CD14-positive monocyte (primary cell): Measurements from ENCODE around the gene ZBTB37. TPM values are rescaled to one million over a fixed set of nuclear protein-coding genes. Genes with fewer than 3 reads are reported as not detected.

Source experiments
- DNase-seq, 3 donors: peaks; one replicate each; pipeline ENCODE4 v3.0.0-alpha.2; 2011 to 2022
- H2AFZ ChIP-seq: 2 replicates; pipeline ENCODE4 v1.6.0; 2012; ENCODE audit warnings: mild to moderate bottlenecking, low read depth, low read length, inconsistent platforms; ENCODE audit not compliant: insufficient read depth, poor library complexity, severe bottlenecking
- H3K27ac ChIP-seq, 2 donors: 1 replicate in 1 of 2; 2 replicates in 1 of 2; pipeline ENCODE4 v1.5.1; 2012 to 2013; ENCODE audit warnings: low read length in 2 of 2, control low read depth in 1 of 2, inconsistent platforms in 1 of 2, low read depth in 1 of 2, mild to moderate bottlenecking in 1 of 2
- H3K27me3 ChIP-seq, 2 donors: one replicate each; pipeline versions ENCODE4 v1.6.0 to v1.6.1; 2011 to 2013; ENCODE audit warnings: low read length in 2 of 2; ENCODE audit not compliant: control insufficient read depth in 2 of 2, insufficient read depth in 2 of 2
- H3K36me3 ChIP-seq, 2 donors: replicated peaks in 1 of 2; 1 replicate in 1 of 2; 2 replicates in 1 of 2; pipeline versions ENCODE4 v1.5.1 to v1.6.1; 2012 to 2013; ENCODE audit warnings: low read length in 2 of 2, control low read depth in 1 of 2, inconsistent platforms in 1 of 2, mild to moderate bottlenecking in 1 of 2; ENCODE audit not compliant: insufficient read depth in 2 of 2, control insufficient read depth in 1 of 2
- H3K4me1 ChIP-seq, 2 donors: 1 replicate in 1 of 2; 2 replicates in 1 of 2; pipeline versions ENCODE4 v1.5.1 to v1.6.1; 2012 to 2013; ENCODE audit warnings: low read length in 2 of 2, control low read depth in 1 of 2, inconsistent platforms in 1 of 2, mild to moderate bottlenecking in 1 of 2, moderate library complexity in 1 of 2; ENCODE audit not compliant: insufficient read depth in 2 of 2, control insufficient read depth in 1 of 2
- H3K4me2 ChIP-seq: replicated peaks from 2 replicates; pipeline ENCODE3; 2012; ENCODE audit warnings: low read length, moderate library complexity, mild to moderate bottlenecking; ENCODE audit not compliant: poor library complexity, severe bottlenecking; ENCODE audit errors: extremely low read depth
- H3K4me3 ChIP-seq, 3 experiments: fragments of 200-600 bp in 1 of 3; sonication (generic) in 1 of 3; replicated peaks in 1 of 3; 1 replicate in 2 of 3; 2 replicates in 1 of 3; pipeline ENCODE4 v1.5.1; 2011 to 2013; ENCODE audit warnings: low read length in 3 of 3, mild to moderate bottlenecking in 3 of 3, control low read depth in 2 of 3, low read depth in 2 of 3, inconsistent platforms in 1 of 3, moderate library complexity in 1 of 3
- H3K79me2 ChIP-seq: 2 replicates; pipeline ENCODE4 v1.6.0; 2012; ENCODE audit warnings: mild to moderate bottlenecking, control low read depth, inconsistent platforms, low read length, moderate library complexity; ENCODE audit not compliant: insufficient read depth
- H3K9ac ChIP-seq: 2 replicates; pipeline ENCODE4 v1.6.0; 2017; ENCODE audit warnings: low read length, mild to moderate bottlenecking; ENCODE audit not compliant: insufficient read depth, poor library complexity, severe bottlenecking
- H3K9me3 ChIP-seq, 2 donors: replicated peaks in 1 of 2; 1 replicate in 1 of 2; 2 replicates in 1 of 2; pipeline versions ENCODE4 v1.5.1 to v1.6.1; 2012 to 2013; ENCODE audit warnings: low read length in 2 of 2, control low read depth in 1 of 2; ENCODE audit not compliant: control insufficient read depth in 1 of 2, insufficient read depth in 1 of 2
- H4K20me1 ChIP-seq: 2 replicates; pipeline ENCODE4 v1.6.0; 2012; ENCODE audit warnings: mild to moderate bottlenecking, low read length, control low read depth, moderate library complexity; ENCODE audit not compliant: insufficient read depth
- H3K27ac Mint-ChIP-seq, 7 donors: one replicate each; pipeline ENCODE4 v1.8.0; 2020; ENCODE audit warnings: mild to moderate bottlenecking in 7 of 7, mixed read lengths in 7 of 7, moderate library complexity in 6 of 7, inconsistent platforms in 2 of 7
- H3K27me3 Mint-ChIP-seq, 3 donors: one replicate each; pipeline ENCODE4 v1.8.0; 2021 to 2022; ENCODE audit warnings: low read depth in 3 of 3, mild to moderate bottlenecking in 3 of 3, mixed read lengths in 3 of 3, moderate library complexity in 3 of 3, inconsistent platforms in 1 of 3
- H3K36me3 Mint-ChIP-seq, 2 donors: one replicate each; pipeline ENCODE4 v1.8.0; 2020; ENCODE audit warnings: mixed read lengths in 2 of 2, inconsistent platforms in 1 of 2, mild to moderate bottlenecking in 1 of 2
- H3K4me1 Mint-ChIP-seq: one replicate; pipeline ENCODE4 v1.8.0; 2020; ENCODE audit warnings: mild to moderate bottlenecking, mixed read lengths
- H3K4me3 Mint-ChIP-seq, 2 donors: one replicate each; pipeline ENCODE4 v1.8.0; 2020; ENCODE audit warnings: mild to moderate bottlenecking in 2 of 2, mixed read lengths in 2 of 2, moderate library complexity in 1 of 2
- H3K9me3 Mint-ChIP-seq, 7 donors: one replicate each; pipeline ENCODE4 v1.8.0; 2020 to 2022; ENCODE audit warnings: mixed read lengths in 7 of 7, mild to moderate bottlenecking in 6 of 7, moderate library complexity in 6 of 7, inconsistent platforms in 2 of 7
- WGBS: methylation state at CpG from one replicate; pipeline ENCODE4 v1.1.5; 2013; ENCODE audit warnings: missing lambda C conversion rate; ENCODE audit not compliant: insufficient coverage; 5-methylcytosine and 5-hydroxymethylcytosine counted together
- intact Hi-C, 2 donors: fragments of 100-400 bp; cut with micrococcal nuclease; formaldehyde crosslinking; loops; one replicate each; pipeline versions ENCODE4 v1.15.0 to v1.15.1; 2023
- polyA plus RNA-seq, 3 donors: library from polyadenylated mRNA; depleted of rRNA in 1 of 3; unstranded in 2 of 3; stranded (reverse) in 1 of 3; fragments of 300-500 nt in 2 of 3; fragments of >200 nt in 1 of 3; fragmentation: Illumina TruSeq in 2 of 3; gene quantifications; 1 replicate in 2 of 3; 2 replicates in 1 of 3; pipeline ENCODE4 v1.2.3, GENCODE V29; 2012 to 2021
- TF ChIP-seq, protein P1 (sequence below): fragments of 200-600 bp; IDR thresholded peaks from one replicate; pipeline ENCODE4 v1.8.0; 2022; ENCODE audit warnings: antibody characterized with exemption, mild to moderate bottlenecking

Gene ZBTB37
- polyA plus RNA-seq, 3 donors = 0.87 to 4.1 (median 0.91) TPM

DNA sequence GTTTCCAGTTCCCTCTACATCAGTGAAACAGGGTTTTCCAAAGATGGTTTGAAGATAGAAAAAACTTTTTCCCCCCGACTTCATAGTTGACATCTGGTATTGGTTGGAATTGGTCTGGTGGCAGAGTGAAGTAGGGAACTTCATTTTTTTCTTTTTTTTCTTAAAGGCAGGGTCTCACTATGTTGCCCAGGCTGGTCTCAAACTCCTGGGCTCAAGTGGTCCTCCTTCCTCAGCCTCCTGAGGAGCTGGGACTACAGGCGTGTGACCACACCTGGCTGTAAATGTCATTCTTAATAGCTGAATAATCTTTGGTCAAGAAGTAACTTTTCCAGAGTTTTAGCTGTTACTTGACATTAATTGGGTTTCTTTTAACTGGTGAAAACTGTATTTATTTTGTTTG lies 21.7 kb downstream of the ZBTB37 start:
- Mint-ChIP-seq H3K27ac (no peak overlapping the region), H3K27me3 (peaks cover 0 to 2% (median 0%) of the 10 kb centered on the region in 3 donors), H3K4me3 (no peak overlapping the region), H3K36me3 (peaks cover 32 to 41% of the 10 kb centered on the region in 2 donors), H3K4me1 (peaks cover 4% of the 10 kb centered on the region), H3K9me3 (no peaks in the 10 kb centered on the region)
- Histone ChIP-seq H3K9me3 (no peaks in the 10 kb centered on the region), H3K4me1 (no peaks in the 10 kb centered on the region), H3K79me2 (no peaks in the 10 kb centered on the region), H3K27me3 (no peaks in the 10 kb centered on the region), H3K4me2 (no peak overlapping the region), H3K9ac (no peak overlapping the region), H3K27ac (no peak overlapping the region), H3K4me3 (no peak overlapping the region), H2AFZ (no peak overlapping the region), H3K36me3 (peaks cover 27 to 69% of the 10 kb centered on the region in 2 donors), H4K20me1 (peaks cover 4% of the 10 kb centered on the region)
- DNase-seq = no peak
- no CpG with 5 or more reads among the region's 2 CpGs for WGBS
- TF ChIP-seq, protein P1, sequence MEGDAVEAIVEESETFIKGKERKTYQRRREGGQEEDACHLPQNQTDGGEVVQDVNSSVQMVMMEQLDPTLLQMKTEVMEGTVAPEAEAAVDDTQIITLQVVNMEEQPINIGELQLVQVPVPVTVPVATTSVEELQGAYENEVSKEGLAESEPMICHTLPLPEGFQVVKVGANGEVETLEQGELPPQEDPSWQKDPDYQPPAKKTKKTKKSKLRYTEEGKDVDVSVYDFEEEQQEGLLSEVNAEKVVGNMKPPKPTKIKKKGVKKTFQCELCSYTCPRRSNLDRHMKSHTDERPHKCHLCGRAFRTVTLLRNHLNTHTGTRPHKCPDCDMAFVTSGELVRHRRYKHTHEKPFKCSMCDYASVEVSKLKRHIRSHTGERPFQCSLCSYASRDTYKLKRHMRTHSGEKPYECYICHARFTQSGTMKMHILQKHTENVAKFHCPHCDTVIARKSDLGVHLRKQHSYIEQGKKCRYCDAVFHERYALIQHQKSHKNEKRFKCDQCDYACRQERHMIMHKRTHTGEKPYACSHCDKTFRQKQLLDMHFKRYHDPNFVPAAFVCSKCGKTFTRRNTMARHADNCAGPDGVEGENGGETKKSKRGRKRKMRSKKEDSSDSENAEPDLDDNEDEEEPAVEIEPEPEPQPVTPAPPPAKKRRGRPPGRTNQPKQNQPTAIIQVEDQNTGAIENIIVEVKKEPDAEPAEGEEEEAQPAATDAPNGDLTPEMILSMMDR = no peak
- intact Hi-C loops = no loop called here

DNA sequence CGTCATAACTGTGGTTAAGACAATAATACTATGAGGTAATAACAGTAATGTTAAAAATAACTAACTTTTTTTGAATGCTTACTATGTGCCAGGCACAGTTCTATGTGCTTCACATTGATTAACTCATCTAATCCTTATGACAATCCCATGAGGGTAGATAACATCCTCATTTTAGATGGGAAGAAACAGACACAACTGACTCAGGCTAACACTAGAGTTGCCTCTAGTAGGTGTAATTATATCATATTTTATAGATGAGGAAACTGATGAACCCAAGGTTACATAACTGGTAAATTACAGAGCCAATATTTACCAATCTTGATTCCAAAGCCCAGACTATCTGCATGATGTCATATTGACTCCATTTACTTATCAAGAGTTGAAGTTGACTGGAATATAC lies 25.4 kb downstream of the ZBTB37 start:
- Histone ChIP-seq H3K27me3 (no peaks in the 10 kb centered on the region), H3K4me2 (no peak overlapping the region), H4K20me1 (peaks cover 4% of the 10 kb centered on the region), H3K4me1 (no peaks in the 10 kb centered on the region), H3K27ac (no peak overlapping the region), H3K36me3 (peaks cover 5 to 37% of the 10 kb centered on the region in 2 donors), H3K79me2 (no peaks in the 10 kb centered on the region), H2AFZ (no peak overlapping the region), H3K4me3 (no peak overlapping the region), H3K9ac (no peak overlapping the region), H3K9me3 (no peaks in the 10 kb centered on the region)
- TF ChIP-seq, protein P1 = no peak
- DNase-seq = no peak
- WGBS = no CpG with 5 or more reads among the region's 1 CpG
- H3K9me3 Mint-ChIP-seq = no peaks in the 10 kb centered on the region
- H3K27me3 Mint-ChIP-seq = no peaks in the 10 kb centered on the region
- peaks cover 26 to 27% of the 10 kb centered on the region in 2 donors for H3K36me3 Mint-ChIP-seq
- no peak overlapping the region for H3K27ac Mint-ChIP-seq
- H3K4me3 Mint-ChIP-seq = no peak overlapping the region
- intact Hi-C loops = no loop called here
- H3K4me1 Mint-ChIP-seq = no peaks in the 10 kb centered on the region
